H1 (cell line): ENCODE results near the gene CKS1B. TPM values are rescaled to one million over a fixed set of nuclear protein-coding genes. Genes with fewer than 3 reads are reported as not detected.

ENCODE experiments used
- CHD7 ChIP-seq: fragments of 300-600 bp; sonication (generic); IDR thresholded peaks from 2 replicates; pipeline ENCODE4 v1.7.1; 2012; ENCODE audit warnings: low read length, moderate library complexity, mild to moderate bottlenecking, inconsistent platforms; ENCODE audit not compliant: insufficient replicate concordance
- MAX ChIP-seq: IDR thresholded peaks from 2 replicates; pipeline ENCODE4 v1.6.1; 2012; ENCODE audit warnings: inconsistent platforms
- RNF2 ChIP-seq: fragments of 200-900, 300-1000 bp; sonication (generic); IDR thresholded peaks from 2 replicates; pipeline ENCODE4 v1.7.1; 2016; ENCODE audit warnings: borderline replicate concordance, low read depth, mild to moderate bottlenecking, antibody characterized with exemption, low read length; ENCODE audit not compliant: poor library complexity, severe bottlenecking; ENCODE audit errors: missing control alignments
- TAF7 ChIP-seq: optimal IDR thresholded peaks from 2 replicates; pipeline ENCODE3; 2011; ENCODE audit warnings: low read depth, mild to moderate bottlenecking, inconsistent platforms, low read length, moderate library complexity, borderline replicate concordance
- TCF12 ChIP-seq: IDR thresholded peaks from 2 replicates; pipeline ENCODE4 v1.6.1; 2011; ENCODE audit warnings: low read depth, mild to moderate bottlenecking, low read length
- polyA plus RNA-seq, 7 experiments: library from polyadenylated mRNA; depleted of rRNA in 3 of 7; stranded (reverse) in 5 of 7; unstranded in 2 of 7; fragments of >200 nt in 5 of 7; fragments of 200-250 nt in 2 of 7; gene quantifications; 1 replicate in 5 of 7; 2 replicates in 1 of 7; 4 replicates in 1 of 7; pipeline versions ENCODE4 v1.2.1 to v1.2.3, GENCODE V29; 2011 to 2013; ENCODE audit warnings: missing spikeins in 2 of 7, mixed read lengths in 2 of 7
- total RNA-seq: library from RNA; stranded (reverse); fragmentation: NEBNext Ultra II Directional; extraction: Animal tissue kit (Norgen Biotek cat#: 25700); gene quantifications from 2 replicates; pipeline ENCODE4 v1.2.1, GENCODE V29; 2021

The CKS1B gene
- total and polyA plus RNA-seq, 2 of the 8 experiments (the other 6 are each of a cell fraction or from before 2014, with no cell fraction given): 294 to 1,025 TPM

- TF ChIP-seq RNF2 (no peak), TAF7 (peak; percentile 35), TCF12 (no peak), CHD7 (peak; percentile 37), MAX (no peak)
Measured at GRCh38 chr1:154973344-154974101, 958 bp upstream of the CKS1B start (continued).
